Measurements from ENCODE around the gene PPP6C. TPM values are rescaled to one million over a fixed set of nuclear protein-coding genes. Genes with fewer than 3 reads are reported as not detected.
"Not testable (repeated sequence)": the region's sequence is repeated elsewhere in the genome, so short reads cannot be mapped to it uniquely, and the experiment has no call there.

The PPP6C gene
- total RNA-seq, 1 donor from 2014 or later: 29.7 TPM

DNA sequence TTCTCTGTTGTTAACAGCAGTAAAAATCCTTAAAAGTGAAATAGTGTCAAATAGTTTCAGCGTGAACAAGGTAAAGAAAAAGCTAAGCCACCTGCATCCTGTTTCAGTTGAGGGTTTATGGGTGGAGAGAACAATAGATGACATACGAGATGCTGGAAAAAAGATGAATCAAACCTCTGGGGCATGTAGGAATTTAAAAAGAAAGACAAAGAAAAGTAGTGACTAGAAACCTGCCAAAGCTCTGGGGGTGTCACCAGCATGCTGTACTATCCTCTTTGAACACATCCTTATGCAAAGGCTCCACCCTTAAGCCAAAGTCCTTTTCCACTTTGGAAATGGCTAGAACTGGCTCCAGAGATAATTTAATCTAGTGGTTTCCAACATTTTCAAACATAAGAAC, 68.5 kb downstream of the PPP6C start:
- TF ChIP-seq, protein P1, sequence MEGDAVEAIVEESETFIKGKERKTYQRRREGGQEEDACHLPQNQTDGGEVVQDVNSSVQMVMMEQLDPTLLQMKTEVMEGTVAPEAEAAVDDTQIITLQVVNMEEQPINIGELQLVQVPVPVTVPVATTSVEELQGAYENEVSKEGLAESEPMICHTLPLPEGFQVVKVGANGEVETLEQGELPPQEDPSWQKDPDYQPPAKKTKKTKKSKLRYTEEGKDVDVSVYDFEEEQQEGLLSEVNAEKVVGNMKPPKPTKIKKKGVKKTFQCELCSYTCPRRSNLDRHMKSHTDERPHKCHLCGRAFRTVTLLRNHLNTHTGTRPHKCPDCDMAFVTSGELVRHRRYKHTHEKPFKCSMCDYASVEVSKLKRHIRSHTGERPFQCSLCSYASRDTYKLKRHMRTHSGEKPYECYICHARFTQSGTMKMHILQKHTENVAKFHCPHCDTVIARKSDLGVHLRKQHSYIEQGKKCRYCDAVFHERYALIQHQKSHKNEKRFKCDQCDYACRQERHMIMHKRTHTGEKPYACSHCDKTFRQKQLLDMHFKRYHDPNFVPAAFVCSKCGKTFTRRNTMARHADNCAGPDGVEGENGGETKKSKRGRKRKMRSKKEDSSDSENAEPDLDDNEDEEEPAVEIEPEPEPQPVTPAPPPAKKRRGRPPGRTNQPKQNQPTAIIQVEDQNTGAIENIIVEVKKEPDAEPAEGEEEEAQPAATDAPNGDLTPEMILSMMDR (conservative IDR thresholded peaks at IDR 0.05; ENCODE audit: low read depth, low read length): no peak
- DNase-seq (ENCODE audit: low read depth): no peak
- no peak overlapping the region for H3K4me3 ChIP-seq (ENCODE audit: low read depth, low read length)

DNA sequence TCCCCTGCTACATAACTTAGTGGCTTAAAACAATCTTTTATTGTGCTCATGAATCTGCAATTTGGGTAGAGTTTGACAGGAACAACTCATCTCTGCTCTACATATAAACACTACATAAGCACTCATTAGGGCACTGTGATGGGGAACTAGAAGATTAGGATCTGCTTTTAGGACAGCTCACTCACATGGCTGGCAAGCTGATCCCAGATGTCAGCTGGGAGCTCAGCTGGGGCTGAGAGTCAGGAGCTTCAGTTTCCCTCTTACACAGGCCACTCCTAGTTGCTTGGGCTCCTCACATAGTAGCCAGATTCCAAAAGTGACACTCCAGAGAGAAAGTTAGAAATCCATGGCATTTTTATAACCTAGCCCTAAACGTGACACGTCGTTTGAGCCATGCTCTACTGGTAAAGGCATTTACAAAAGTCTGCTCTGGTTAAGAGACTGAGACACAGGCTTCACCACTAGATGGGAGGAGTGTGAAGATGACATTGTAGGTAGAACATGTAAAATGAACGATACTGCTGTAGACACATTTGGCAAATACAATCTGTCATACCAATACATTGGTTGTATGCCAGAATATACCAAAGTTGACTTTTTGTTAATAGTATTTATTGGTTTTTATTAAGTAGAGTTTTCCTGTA, 69.8 kb downstream of the PPP6C start:
- no peak overlapping the region for H3K4me3 ChIP-seq (ENCODE audit: low read depth, low read length)
- TF ChIP-seq, protein P1 (conservative IDR thresholded peaks at IDR 0.05; ENCODE audit: low read depth, low read length): peak; percentile 24
- DNase-seq (ENCODE audit: low read depth): no peak

DNA sequence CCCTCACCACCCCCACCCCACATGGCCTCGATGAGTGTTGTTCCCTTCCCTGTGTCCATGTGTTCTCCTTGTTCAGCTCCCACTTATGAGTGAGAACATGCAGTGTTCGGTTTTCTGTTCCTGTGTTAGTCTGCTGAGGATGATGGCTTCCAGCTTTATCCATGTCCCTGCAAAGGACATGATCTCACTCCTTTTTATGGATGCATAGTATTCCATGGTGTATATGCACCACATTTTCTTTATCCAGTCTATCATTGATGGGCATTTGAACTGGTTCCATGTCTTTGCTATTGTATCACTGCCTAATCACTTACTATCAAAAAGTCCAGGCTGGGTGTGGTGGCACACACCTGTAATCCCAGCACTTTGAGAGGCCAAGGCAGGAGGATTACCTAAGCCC, 70.9 kb downstream of the PPP6C start:
- H3K4me3 ChIP-seq (ENCODE audit: low read depth, low read length); DNase-seq (ENCODE audit: low read depth): not testable (repeated sequence)

DNA sequence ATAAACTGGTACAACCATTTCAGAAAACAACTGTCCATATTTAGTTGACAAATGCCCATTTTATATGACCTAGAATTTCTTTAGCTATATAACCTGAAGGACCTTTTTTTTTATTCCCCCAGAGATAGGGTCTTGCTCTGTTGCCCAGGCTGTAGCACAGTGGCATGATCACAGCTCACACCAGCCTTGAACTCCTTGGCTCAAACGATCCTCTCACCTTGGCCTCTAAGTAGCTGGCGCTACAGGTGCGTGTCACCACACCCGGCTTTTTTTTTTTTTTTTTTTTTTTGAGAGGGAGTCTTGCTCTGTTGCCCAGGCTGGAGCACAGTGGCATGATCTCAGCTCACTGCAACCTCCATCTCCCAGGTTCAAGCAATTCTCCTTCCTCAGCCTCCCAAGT, 75.1 kb downstream of the PPP6C start:
- DNase-seq (ENCODE audit: low read depth); H3K4me3 ChIP-seq (ENCODE audit: low read depth, low read length): not testable (repeated sequence)

DNA sequence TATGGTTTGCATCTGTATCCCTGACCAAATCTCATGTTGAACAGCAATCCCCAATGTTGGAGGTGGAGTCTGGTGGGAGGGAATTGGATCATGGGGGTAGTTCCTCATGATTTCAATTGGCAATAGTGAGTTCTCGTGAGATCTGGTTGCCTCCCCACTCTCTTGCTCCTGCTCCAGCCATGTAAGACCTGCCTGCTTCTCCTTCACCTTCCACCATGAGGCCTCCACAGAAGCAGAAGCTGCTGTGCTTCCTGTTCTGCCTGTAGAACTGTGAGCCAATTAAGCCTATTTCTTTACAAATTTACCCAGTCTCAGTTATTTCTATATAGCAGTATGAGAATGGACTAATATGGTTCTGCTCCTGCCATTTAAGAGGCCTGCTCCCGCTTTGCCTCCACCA, 79.1 kb downstream of the PPP6C start:
- no peak for DNase-seq (ENCODE audit: low read depth)
- no peak overlapping the region for H3K4me3 ChIP-seq (ENCODE audit: low read depth, low read length)
- TF ChIP-seq, protein P1 (conservative IDR thresholded peaks at IDR 0.05; ENCODE audit: low read depth, low read length): no peak

DNA sequence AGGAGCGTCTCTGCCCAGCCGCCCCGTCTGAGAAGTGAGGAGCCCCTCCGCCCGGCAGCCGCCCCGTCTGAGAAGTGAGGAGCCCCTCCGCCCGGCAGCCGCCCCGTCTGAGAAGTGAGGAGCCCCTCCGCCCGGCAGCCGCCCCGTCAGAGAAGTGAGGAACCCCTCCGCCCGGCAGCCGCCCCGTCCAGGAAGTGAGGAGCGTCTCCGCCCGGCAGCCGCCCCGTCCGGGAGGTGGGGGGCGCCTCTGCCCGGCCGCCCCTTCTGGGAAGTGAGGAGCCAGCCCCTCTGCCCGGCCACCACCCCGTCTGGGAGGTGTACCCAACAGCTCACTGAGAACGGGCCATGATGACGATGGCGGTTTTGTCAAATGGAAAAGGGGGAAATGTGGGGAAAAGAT, 81.1 kb downstream of the PPP6C start:
- DNase-seq (ENCODE audit: low read depth); H3K4me3 ChIP-seq (ENCODE audit: low read depth, low read length): not testable (repeated sequence)

DNA sequence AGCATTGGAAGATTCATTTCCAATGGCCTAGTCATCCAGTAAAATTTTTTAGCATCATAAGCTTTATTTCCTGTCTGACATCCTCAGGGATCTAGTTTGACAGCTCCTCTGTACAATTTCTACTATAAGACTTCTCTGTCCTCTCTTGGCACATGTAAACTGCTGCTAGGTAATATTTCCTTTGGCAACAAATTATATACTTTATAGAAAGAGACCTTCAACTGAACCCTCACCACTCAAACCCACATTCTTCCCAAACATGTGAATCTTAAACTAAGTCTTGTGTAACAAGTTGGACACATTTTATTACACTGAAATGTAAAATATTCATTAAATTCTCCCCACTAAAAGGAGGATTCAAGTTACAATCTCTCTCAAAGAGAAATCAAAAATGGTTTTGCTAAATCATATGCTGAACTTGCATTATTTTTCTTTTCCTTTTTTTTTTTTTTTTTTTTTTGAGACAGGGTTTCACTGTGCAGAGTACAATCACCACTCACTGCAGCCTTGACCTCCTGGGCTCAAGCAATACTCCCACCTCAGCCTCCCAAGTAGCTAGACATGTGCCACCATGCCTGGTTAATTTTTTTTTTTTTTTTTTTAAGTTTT, 83.2 kb downstream of the PPP6C start:
- no peak overlapping the region for H3K4me3 ChIP-seq (ENCODE audit: low read depth, low read length)
- TF ChIP-seq, protein P1 (conservative IDR thresholded peaks at IDR 0.05; ENCODE audit: low read depth, low read length): no peak
- DNase-seq (ENCODE audit: low read depth): no peak

DNA sequence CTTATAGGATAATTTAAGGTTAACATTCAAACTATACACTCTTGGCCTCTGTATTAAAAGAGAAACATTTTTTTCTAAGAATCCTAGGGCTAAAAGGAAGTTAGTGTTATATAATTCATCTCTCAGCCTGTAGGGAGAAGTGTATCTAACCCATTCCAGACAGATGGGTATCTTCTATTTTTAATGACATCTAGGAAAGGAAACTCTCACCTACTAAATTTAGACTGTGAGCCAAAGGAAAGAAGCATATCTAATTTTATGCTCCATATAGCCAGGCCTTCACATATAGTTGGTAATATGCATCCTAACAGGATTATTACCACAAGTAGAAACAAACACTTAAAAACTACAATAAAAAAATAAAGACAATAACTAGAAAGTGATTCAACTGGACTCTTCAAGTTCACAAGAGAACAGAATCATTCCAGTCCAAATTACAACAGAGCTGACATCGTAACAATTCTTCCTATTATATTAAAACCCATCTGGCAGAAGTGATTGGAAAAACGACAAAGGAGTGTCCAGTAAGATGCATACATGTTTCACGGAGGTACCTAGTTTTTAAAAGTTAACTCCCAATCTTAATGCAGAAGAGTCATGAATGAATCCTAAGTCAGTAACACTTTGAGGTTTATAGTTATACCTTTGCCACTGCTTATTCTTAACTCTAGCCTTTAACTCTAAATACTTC, 85.7 kb downstream of the PPP6C start:
- H3K4me3 ChIP-seq (ENCODE audit: low read depth, low read length): no peak overlapping the region
- TF ChIP-seq, protein P1 (conservative IDR thresholded peaks at IDR 0.05; ENCODE audit: low read depth, low read length): no peak
- DNase-seq (ENCODE audit: low read depth): no peak

Data from epithelial cell of proximal tubule (primary cell).